MM.1S (cell line): ENCODE results near the gene AFAP1.

ENCODE experiments used
- CTCF ChIP-seq: fragments of 300-600 bp; sonication (generic); IDR thresholded peaks from 2 replicates; pipeline ENCODE4 v1.5.1; 2016; ENCODE audit warnings: antibody characterized with exemption, low read length, mixed read lengths
- EZH2 ChIP-seq: fragments of 300-600 bp; sonication (generic); optimal IDR thresholded peaks from 2 replicates; pipeline ENCODE3; 2017; ENCODE audit warnings: low read depth, mild to moderate bottlenecking, antibody characterized with exemption, low read length, mixed read lengths

- TF ChIP-seq CTCF (no peak), EZH2 (no peak)
Observed at GRCh38 chr4:7747062-7747385, 192.6 kb downstream of the AFAP1 start.
